WTC11 (cell line): ENCODE data around the gene BCLAF1. TPM values are rescaled to one million over a fixed set of nuclear protein-coding genes. Genes with fewer than 3 reads are reported as not detected.
A peak's percentile ranks its signal among the peaks of the same experiment; 100 is the strongest.

Experiments used
- ATAC-seq: fragments of 200-7000 bp; cut with Tn5 transposase; 2 replicates; pipeline ENCODE4 v1.10.0; 2021; ENCODE audit warnings: mild to moderate bottlenecking, moderate library complexity
- CTCF ChIA-PET: fragments of 300-600 bp; sonication (Branson Sonifier 250); formaldehyde crosslinking; loops from one replicate; lab custom pipeline; 2021; ENCODE audit warnings: antibody characterized with exemption; lab: Charles Lee
- POLR2A ChIA-PET: fragments of 350-600 bp; sonication (Branson Sonifier 250); formaldehyde crosslinking; loops from one replicate; lab custom pipeline; 2021; ENCODE audit warnings: antibody characterized with exemption; lab: Charles Lee
- DNase-seq: peaks from one replicate; pipeline ENCODE4 v3.0.0; 2021; ENCODE audit warnings: low spot score
- H3K27ac Mint-ChIP-seq: 2 replicates; pipeline ENCODE4 v1.8.0; 2021; ENCODE audit warnings: mixed read lengths
- H3K27me3 Mint-ChIP-seq: 2 replicates; pipeline ENCODE4 v1.8.0; 2021; ENCODE audit warnings: low read depth, mild to moderate bottlenecking, moderate library complexity, mixed read lengths
- H3K36me3 Mint-ChIP-seq: 2 replicates; pipeline ENCODE4 v1.8.0; 2021; ENCODE audit warnings: mixed read lengths
- H3K4me1 Mint-ChIP-seq: 2 replicates; pipeline ENCODE4 v1.8.0; 2022; ENCODE audit warnings: mixed read lengths
- H3K4me3 Mint-ChIP-seq: 2 replicates; pipeline ENCODE4 v1.8.0; 2021; ENCODE audit warnings: mild to moderate bottlenecking, moderate library complexity, mixed read lengths
- H3K9me3 Mint-ChIP-seq: 2 replicates; pipeline ENCODE4 v1.8.0; 2021; ENCODE audit warnings: mixed read lengths
- ESRRA ChIP-seq: sonication (generic); formaldehyde crosslinking; IDR thresholded peaks from 2 replicates; pipeline ENCODE4 v1.8.1; 2022; ENCODE audit warnings: mild to moderate bottlenecking, missing genetic modification reagents, borderline replicate concordance
- GRHL2 ChIP-seq: fragments of 250-450 bp; sonication (Bioruptor Pico); IDR thresholded peaks from 2 replicates; pipeline ENCODE4 v1.8.0; 2022; ENCODE audit warnings: mild to moderate bottlenecking, moderate library complexity; ENCODE audit not compliant: insufficient replicate concordance, severe bottlenecking
- GTF2I ChIP-seq: fragments of 250-450 bp; sonication (Bioruptor Pico); conservative IDR thresholded peaks from 2 replicates; pipeline ENCODE4 v1.4.0; 2021; ENCODE audit warnings: mild to moderate bottlenecking
- IRF2 ChIP-seq: sonication (generic); formaldehyde crosslinking; IDR thresholded peaks from 2 replicates; pipeline ENCODE4 v1.8.0; 2022; ENCODE audit warnings: low read depth, missing genetic modification reagents, borderline replicate concordance
- JUN ChIP-seq: sonication (generic); formaldehyde crosslinking; IDR thresholded peaks from 2 replicates; pipeline ENCODE4 v1.8.0; 2023; ENCODE audit warnings: mild to moderate bottlenecking, missing genetic modification reagents
- KAT7 ChIP-seq: sonication (generic); formaldehyde crosslinking; IDR thresholded peaks from 2 replicates; pipeline ENCODE4 v1.8.1; 2023; ENCODE audit warnings: missing genetic modification reagents, mild to moderate bottlenecking, borderline replicate concordance
- NFYB ChIP-seq: sonication (generic); formaldehyde crosslinking; conservative IDR thresholded peaks from 2 replicates; pipeline ENCODE4 v1.8.0; 2022; ENCODE audit warnings: low read depth, missing genetic modification reagents
- NR3C1 ChIP-seq: sonication (generic); formaldehyde crosslinking; conservative IDR thresholded peaks from 2 replicates; pipeline ENCODE4 v1.8.1; 2023; ENCODE audit warnings: low read depth, mild to moderate bottlenecking, missing genetic modification reagents
- SMAD4 ChIP-seq: sonication (generic); formaldehyde crosslinking; IDR thresholded peaks from 2 replicates; pipeline ENCODE4 v1.8.0; 2022; ENCODE audit warnings: mild to moderate bottlenecking, missing genetic modification reagents
- ZNF138 ChIP-seq: sonication (generic); formaldehyde crosslinking; conservative IDR thresholded peaks from 2 replicates; pipeline ENCODE4 v1.8.1; 2022; ENCODE audit warnings: mild to moderate bottlenecking, moderate library complexity, missing genetic modification reagents
- ZNF219 ChIP-seq: sonication (generic); formaldehyde crosslinking; IDR thresholded peaks from 2 replicates; pipeline ENCODE4 v1.8.0; 2023; ENCODE audit warnings: missing genetic modification reagents, mild to moderate bottlenecking, borderline replicate concordance
- total RNA-seq: library from RNA; stranded (reverse); gene quantifications from 3 replicates; pipeline ENCODE4 v1.2.3, GENCODE V29; 2021
- TF ChIP-seq, protein P1 (sequence below): fragments of 200-600 bp; IDR thresholded peaks from 2 replicates; pipeline ENCODE4 v1.8.0; 2022; ENCODE audit warnings: antibody characterized with exemption
- TF ChIP-seq, protein P2 (sequence below): sonication (generic); formaldehyde crosslinking; IDR thresholded peaks from 2 replicates; pipeline ENCODE4 v1.8.1; 2022; ENCODE audit warnings: missing genetic modification reagents, borderline replicate concordance
- TF ChIP-seq, protein P3 (sequence below): sonication (generic); formaldehyde crosslinking; IDR thresholded peaks from 2 replicates; pipeline ENCODE4 v1.8.1; 2022; ENCODE audit warnings: low read depth, mild to moderate bottlenecking, moderate library complexity, missing genetic modification reagents, borderline replicate concordance
- TF ChIP-seq, protein P4 (sequence below): sonication (generic); formaldehyde crosslinking; IDR thresholded peaks from 2 replicates; pipeline ENCODE4 v1.8.0; 2023; ENCODE audit warnings: missing genetic modification reagents, mild to moderate bottlenecking, borderline replicate concordance

Gene BCLAF1
- total RNA-seq, 1 experiment from 2014 or later = 184 TPM

DNA sequence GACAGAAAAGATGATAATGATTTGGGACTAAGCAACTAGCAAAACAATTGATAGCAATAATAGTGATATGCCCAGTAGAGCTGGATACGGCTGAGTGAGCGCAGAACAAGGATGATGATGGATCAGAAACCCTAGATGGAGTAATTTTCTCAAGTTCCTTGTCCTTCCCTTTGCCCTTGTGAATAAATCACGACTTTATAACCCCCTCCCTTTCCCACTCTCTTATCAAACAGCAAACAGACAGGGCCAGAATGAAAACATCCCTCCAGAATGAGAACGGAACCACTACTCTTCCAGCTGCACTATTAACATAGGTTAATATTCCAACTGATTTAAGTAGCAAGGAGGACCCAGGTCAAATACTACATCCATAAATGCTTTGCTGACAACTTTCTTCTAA lies 38.3 kb downstream of the BCLAF1 start:
- Mint-ChIP-seq H3K4me3 (peak overlapping the region; percentile 97), H3K9me3 (no peaks in the 10 kb centered on the region), H3K27me3 (no peaks in the 10 kb centered on the region), H3K4me1 (peaks cover 17% of the 10 kb centered on the region), H3K36me3 (no peaks in the 10 kb centered on the region), H3K27ac (no peak overlapping the region)
- CTCF ChIA-PET = interaction anchor here (1.6 to 2.6 kb wide), 2 partner anchors 296 to 299 kb away, joined by 3 to 13 read pairs; partner anchors contain the start of gene MAP7
- TF ChIP-seq ZNF138 (CRISPR knock-in tag) = no peak
- ATAC-seq = no peak
- DNase-seq = no peak
- POLR2A ChIA-PET = interaction anchor here (1.2 to 1.7 kb wide), 3 partner anchors 39 to 298 kb away, joined by 8 to 13 read pairs (median 9); partner anchors contain the start of genes BCLAF1 and MAP7

DNA sequence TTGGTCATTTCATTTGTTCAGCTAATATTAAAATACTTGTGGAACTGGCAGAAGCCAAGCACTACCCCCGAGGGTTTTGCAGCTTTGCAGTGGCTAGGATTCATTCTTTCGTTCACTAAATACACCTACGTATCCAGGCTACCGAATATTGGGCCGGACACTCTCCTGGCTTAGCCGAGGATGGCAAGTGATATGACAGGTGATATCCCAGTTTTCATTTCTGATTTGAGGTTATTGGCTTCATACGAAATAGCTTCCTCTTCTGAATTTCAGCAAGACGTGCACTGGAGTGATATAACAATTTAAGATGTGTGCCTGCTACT lies 39.0 kb downstream of the BCLAF1 start:
- H3K27me3 Mint-ChIP-seq = no peaks in the 10 kb centered on the region
- ATAC-seq (peak; percentile 1; the same call in 1 of the 2 replicates), DNase-seq (no peak)
- no peaks in the 10 kb centered on the region for H3K36me3 Mint-ChIP-seq
- no peaks in the 10 kb centered on the region for H3K9me3 Mint-ChIP-seq
- H3K27ac Mint-ChIP-seq = no peak overlapping the region; the same call in 1 of the 2 replicates
- H3K4me1 Mint-ChIP-seq = peaks cover 17% of the 10 kb centered on the region
- TF ChIP-seq GTF2I (no peak), NFYB (no peak), IRF2 (CRISPR knock-in tag) (no peak), SMAD4 (CRISPR knock-in tag) (no peak), ESRRA (CRISPR knock-in tag) (no peak), ZNF219 (no peak), KAT7 (CRISPR knock-in tag) (no peak), JUN (no peak), GRHL2 (CRISPR knock-in tag) (no peak), NR3C1 (no peak)
- TF ChIP-seq, protein P1, sequence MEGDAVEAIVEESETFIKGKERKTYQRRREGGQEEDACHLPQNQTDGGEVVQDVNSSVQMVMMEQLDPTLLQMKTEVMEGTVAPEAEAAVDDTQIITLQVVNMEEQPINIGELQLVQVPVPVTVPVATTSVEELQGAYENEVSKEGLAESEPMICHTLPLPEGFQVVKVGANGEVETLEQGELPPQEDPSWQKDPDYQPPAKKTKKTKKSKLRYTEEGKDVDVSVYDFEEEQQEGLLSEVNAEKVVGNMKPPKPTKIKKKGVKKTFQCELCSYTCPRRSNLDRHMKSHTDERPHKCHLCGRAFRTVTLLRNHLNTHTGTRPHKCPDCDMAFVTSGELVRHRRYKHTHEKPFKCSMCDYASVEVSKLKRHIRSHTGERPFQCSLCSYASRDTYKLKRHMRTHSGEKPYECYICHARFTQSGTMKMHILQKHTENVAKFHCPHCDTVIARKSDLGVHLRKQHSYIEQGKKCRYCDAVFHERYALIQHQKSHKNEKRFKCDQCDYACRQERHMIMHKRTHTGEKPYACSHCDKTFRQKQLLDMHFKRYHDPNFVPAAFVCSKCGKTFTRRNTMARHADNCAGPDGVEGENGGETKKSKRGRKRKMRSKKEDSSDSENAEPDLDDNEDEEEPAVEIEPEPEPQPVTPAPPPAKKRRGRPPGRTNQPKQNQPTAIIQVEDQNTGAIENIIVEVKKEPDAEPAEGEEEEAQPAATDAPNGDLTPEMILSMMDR = no peak
- TF ChIP-seq, protein P2, sequence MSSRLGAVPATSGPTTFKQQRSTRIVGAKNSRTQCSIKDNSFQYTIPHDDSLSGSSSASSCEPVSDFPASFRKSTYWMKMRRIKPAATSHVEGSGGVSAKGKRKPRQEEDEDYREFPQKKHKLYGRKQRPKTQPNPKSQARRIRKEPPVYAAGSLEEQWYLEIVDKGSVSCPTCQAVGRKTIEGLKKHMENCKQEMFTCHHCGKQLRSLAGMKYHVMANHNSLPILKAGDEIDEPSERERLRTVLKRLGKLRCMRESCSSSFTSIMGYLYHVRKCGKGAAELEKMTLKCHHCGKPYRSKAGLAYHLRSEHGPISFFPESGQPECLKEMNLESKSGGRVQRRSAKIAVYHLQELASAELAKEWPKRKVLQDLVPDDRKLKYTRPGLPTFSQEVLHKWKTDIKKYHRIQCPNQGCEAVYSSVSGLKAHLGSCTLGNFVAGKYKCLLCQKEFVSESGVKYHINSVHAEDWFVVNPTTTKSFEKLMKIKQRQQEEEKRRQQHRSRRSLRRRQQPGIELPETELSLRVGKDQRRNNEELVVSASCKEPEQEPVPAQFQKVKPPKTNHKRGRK (CRISPR knock-in tag) = no peak
- TF ChIP-seq, protein P3, sequence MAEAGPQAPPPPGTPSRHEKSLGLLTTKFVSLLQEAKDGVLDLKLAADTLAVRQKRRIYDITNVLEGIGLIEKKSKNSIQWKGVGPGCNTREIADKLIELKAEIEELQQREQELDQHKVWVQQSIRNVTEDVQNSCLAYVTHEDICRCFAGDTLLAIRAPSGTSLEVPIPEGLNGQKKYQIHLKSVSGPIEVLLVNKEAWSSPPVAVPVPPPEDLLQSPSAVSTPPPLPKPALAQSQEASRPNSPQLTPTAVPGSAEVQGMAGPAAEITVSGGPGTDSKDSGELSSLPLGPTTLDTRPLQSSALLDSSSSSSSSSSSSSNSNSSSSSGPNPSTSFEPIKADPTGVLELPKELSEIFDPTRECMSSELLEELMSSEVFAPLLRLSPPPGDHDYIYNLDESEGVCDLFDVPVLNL = no peak
- TF ChIP-seq, protein P4, sequence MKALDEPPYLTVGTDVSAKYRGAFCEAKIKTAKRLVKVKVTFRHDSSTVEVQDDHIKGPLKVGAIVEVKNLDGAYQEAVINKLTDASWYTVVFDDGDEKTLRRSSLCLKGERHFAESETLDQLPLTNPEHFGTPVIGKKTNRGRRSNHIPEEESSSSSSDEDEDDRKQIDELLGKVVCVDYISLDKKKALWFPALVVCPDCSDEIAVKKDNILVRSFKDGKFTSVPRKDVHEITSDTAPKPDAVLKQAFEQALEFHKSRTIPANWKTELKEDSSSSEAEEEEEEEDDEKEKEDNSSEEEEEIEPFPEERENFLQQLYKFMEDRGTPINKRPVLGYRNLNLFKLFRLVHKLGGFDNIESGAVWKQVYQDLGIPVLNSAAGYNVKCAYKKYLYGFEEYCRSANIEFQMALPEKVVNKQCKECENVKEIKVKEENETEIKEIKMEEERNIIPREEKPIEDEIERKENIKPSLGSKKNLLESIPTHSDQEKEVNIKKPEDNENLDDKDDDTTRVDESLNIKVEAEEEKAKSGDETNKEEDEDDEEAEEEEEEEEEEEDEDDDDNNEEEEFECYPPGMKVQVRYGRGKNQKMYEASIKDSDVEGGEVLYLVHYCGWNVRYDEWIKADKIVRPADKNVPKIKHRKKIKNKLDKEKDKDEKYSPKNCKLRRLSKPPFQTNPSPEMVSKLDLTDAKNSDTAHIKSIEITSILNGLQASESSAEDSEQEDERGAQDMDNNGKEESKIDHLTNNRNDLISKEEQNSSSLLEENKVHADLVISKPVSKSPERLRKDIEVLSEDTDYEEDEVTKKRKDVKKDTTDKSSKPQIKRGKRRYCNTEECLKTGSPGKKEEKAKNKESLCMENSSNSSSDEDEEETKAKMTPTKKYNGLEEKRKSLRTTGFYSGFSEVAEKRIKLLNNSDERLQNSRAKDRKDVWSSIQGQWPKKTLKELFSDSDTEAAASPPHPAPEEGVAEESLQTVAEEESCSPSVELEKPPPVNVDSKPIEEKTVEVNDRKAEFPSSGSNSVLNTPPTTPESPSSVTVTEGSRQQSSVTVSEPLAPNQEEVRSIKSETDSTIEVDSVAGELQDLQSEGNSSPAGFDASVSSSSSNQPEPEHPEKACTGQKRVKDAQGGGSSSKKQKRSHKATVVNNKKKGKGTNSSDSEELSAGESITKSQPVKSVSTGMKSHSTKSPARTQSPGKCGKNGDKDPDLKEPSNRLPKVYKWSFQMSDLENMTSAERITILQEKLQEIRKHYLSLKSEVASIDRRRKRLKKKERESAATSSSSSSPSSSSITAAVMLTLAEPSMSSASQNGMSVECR = no peak
- CTCF ChIA-PET = interaction anchor here (0.7 to 2.6 kb wide), 5 partner anchors 9 to 300 kb away, joined by 3 to 13 read pairs (median 3); partner anchors contain the start of genes BCLAF1 and MAP7
- peak overlapping the region; percentile 97 for H3K4me3 Mint-ChIP-seq
- POLR2A ChIA-PET = interaction anchor here (1.2 to 1.5 kb wide), 2 partner anchors 39 to 299 kb away, joined by 9 to 13 read pairs; partner anchors contain the start of genes BCLAF1 and MAP7
